ENCODE results near the gene ADAD2. TPM values are rescaled to one million over a fixed set of nuclear protein-coding genes. Genes with fewer than 3 reads are reported as not detected.

Gene ADAD2
- total and polyA plus RNA-seq, 2 donors (not counting 1 experiment from before 2014, with no cell fraction given): 0.06 TPM; not detected in 1

GRCh38 chr16:84220851-84221250 lies 29.9 kb downstream of the ADAD2 start:
- Mint-ChIP-seq H3K4me3 (no peak overlapping the region), H3K4me1 (no peaks in the 10 kb centered on the region), H3K9me3 (ENCODE audit: insufficient read depth) (no peaks in the 10 kb centered on the region), H3K27me3 (peaks cover 18% of the 10 kb centered on the region), H3K27ac (no peak overlapping the region)
- no peak overlapping the region for H3K4me2 ChIP-seq (replicated peaks; ENCODE audit: low read depth, low read length, poor library complexity, severe bottlenecking)
- CTCF ChIA-PET: no interaction called here
- no peak overlapping the region for H2AFZ ChIP-seq (ENCODE audit: insufficient read depth, low read depth, low read length, poor library complexity, severe bottlenecking)
- H3K36me3 ChIP-seq (replicated peaks in 1 of 2; ENCODE audit: control extremely low read depth in 1 of 2, control insufficient read depth in 1 of 2, extremely low read depth in 1 of 2, insufficient read depth in 2 of 2, low read length in 1 of 2): no peaks in the 10 kb centered on the region
- H3K9me3 ChIP-seq (ENCODE audit: control extremely low read depth in 1 of 3, control insufficient read depth in 2 of 3, insufficient read depth in 1 of 3, low read length in 2 of 3): no peaks in the 10 kb centered on the region
- DNase-seq (no peak), ATAC-seq (ENCODE audit: low read depth) (no peak)
- peaks cover 0 to 2% (median 0%) of the 10 kb centered on the region in 4 experiments for H3K27me3 ChIP-seq (replicated peaks in 1 of 4; ENCODE audit: control extremely low read depth in 1 of 4, control insufficient read depth in 3 of 4, insufficient read depth in 4 of 4, low read length in 3 of 4)
- H3K27ac ChIP-seq (ENCODE audit: low read length in 2 of 2): no peak overlapping the region
- H3K4me1 ChIP-seq (ENCODE audit: control insufficient read depth in 2 of 2, insufficient read depth in 2 of 2, low read length in 2 of 2): no peaks in the 10 kb centered on the region
- H4K20me1 ChIP-seq (ENCODE audit: control insufficient read depth, insufficient read depth, low read length, poor library complexity, severe bottlenecking): no peaks in the 10 kb centered on the region
- WGBS (ENCODE audit: insufficient coverage): 82% methylated on average over 1 of the region's 1 CpG
- TF ChIP-seq EZH2 (IDR thresholded peaks at IDR 0.05; ENCODE audit: borderline replicate concordance, insufficient read depth, low read depth, low read length, poor library complexity, severe bottlenecking) (no peak), CTCF (IDR thresholded peaks at IDR 0.05) (no peak)
- intact Hi-C loops (cut with micrococcal nuclease): no loop called here
- H3K4me3 ChIP-seq (ENCODE audit: control extremely low read depth in 1 of 5, extremely low read depth in 1 of 5, insufficient read depth in 1 of 5, low read depth in 2 of 5, low read length in 4 of 5): no peak overlapping the region
- no peak overlapping the region for H3K9ac ChIP-seq (ENCODE audit: low read length)
- no peaks in the 10 kb centered on the region for H3K79me2 ChIP-seq (ENCODE audit: control insufficient read depth, insufficient read depth, low read length)
- POLR2A ChIA-PET: no interaction called here

GRCh38 chr16:84223456-84223855 lies 32.5 kb downstream of the ADAD2 start:
- H3K9me3 ChIP-seq (ENCODE audit: control extremely low read depth in 1 of 3, control insufficient read depth in 2 of 3, insufficient read depth in 1 of 3, low read length in 2 of 3): no peaks in the 10 kb centered on the region
- H3K4me3 ChIP-seq (ENCODE audit: control extremely low read depth in 1 of 5, extremely low read depth in 1 of 5, insufficient read depth in 1 of 5, low read depth in 2 of 5, low read length in 4 of 5): no peak overlapping the region
- ChIA-PET POLR2A (no interaction called here), CTCF (no interaction called here)
- Mint-ChIP-seq H3K4me1 (no peaks in the 10 kb centered on the region), H3K27me3 (peaks cover 27% of the 10 kb centered on the region), H3K27ac (no peak overlapping the region), H3K4me3 (no peak overlapping the region), H3K9me3 (ENCODE audit: insufficient read depth) (no peaks in the 10 kb centered on the region)
- no peak overlapping the region for H3K9ac ChIP-seq (ENCODE audit: low read length)
- H3K4me1 ChIP-seq (ENCODE audit: control insufficient read depth in 2 of 2, insufficient read depth in 2 of 2, low read length in 2 of 2): no peaks in the 10 kb centered on the region
- H3K79me2 ChIP-seq (ENCODE audit: control insufficient read depth, insufficient read depth, low read length): no peaks in the 10 kb centered on the region
- H3K27me3 ChIP-seq (replicated peaks in 1 of 4; ENCODE audit: control extremely low read depth in 1 of 4, control insufficient read depth in 3 of 4, insufficient read depth in 4 of 4, low read length in 3 of 4): peaks cover 0 to 6% (median 0%) of the 10 kb centered on the region in 4 experiments
- intact Hi-C loops (cut with micrococcal nuclease): no loop called here
- no peaks in the 10 kb centered on the region for H3K36me3 ChIP-seq (replicated peaks in 1 of 2; ENCODE audit: control extremely low read depth in 1 of 2, control insufficient read depth in 1 of 2, extremely low read depth in 1 of 2, insufficient read depth in 2 of 2, low read length in 1 of 2)
- WGBS (ENCODE audit: insufficient coverage): 87% methylated on average over 2 of the region's 4 CpGs
- H2AFZ ChIP-seq (ENCODE audit: insufficient read depth, low read depth, low read length, poor library complexity, severe bottlenecking): no peak overlapping the region
- no peak overlapping the region for H3K27ac ChIP-seq (ENCODE audit: low read length in 2 of 2)
- no peak for ATAC-seq (ENCODE audit: low read depth)
- no peak overlapping the region for H3K4me2 ChIP-seq (replicated peaks; ENCODE audit: low read depth, low read length, poor library complexity, severe bottlenecking)
- H4K20me1 ChIP-seq (ENCODE audit: control insufficient read depth, insufficient read depth, low read length, poor library complexity, severe bottlenecking): no peaks in the 10 kb centered on the region
- TF ChIP-seq EZH2 (IDR thresholded peaks at IDR 0.05; ENCODE audit: borderline replicate concordance, insufficient read depth, low read depth, low read length, poor library complexity, severe bottlenecking) (no peak), CTCF (IDR thresholded peaks at IDR 0.05) (no peak)
- DNase-seq: no peak
